Neuronal stem cell (in vitro differentiated cells): ENCODE results near the gene TMF1.

Experiments
- DNase-seq: peaks from one replicate; pipeline ENCODE4 v3.0.0-alpha.2; 2013; ENCODE audit warnings: low spot score
- H2AFZ ChIP-seq: one replicate; pipeline ENCODE4 v1.6.1; 2013; ENCODE audit warnings: mild to moderate bottlenecking, low read length, inconsistent platforms
- H2AK5ac ChIP-seq: 2 replicates; pipeline ENCODE4 v1.6.1; 2013; ENCODE audit warnings: low read depth, mild to moderate bottlenecking, inconsistent platforms, low read length, moderate library complexity, mixed read lengths
- H2BK120ac ChIP-seq: 2 replicates; pipeline ENCODE4 v1.6.1; 2013; ENCODE audit warnings: low read depth, mild to moderate bottlenecking, inconsistent platforms, low read length, moderate library complexity, mixed read lengths
- H2BK12ac ChIP-seq: one replicate; pipeline ENCODE4 v1.6.1; 2013; ENCODE audit warnings: low read length, inconsistent platforms
- H2BK15ac ChIP-seq: 2 replicates; pipeline ENCODE4 v1.6.1; 2013; ENCODE audit warnings: mild to moderate bottlenecking, low read length, inconsistent platforms, mixed read lengths
- H2BK5ac ChIP-seq: one replicate; pipeline ENCODE4 v1.6.1; 2013; ENCODE audit warnings: inconsistent platforms, mild to moderate bottlenecking, low read length, moderate library complexity
- H3K14ac ChIP-seq: one replicate; pipeline ENCODE4 v1.6.1; 2013; ENCODE audit warnings: low read length, inconsistent platforms
- H3K18ac ChIP-seq: 2 replicates; pipeline ENCODE4 v1.6.1; 2013; ENCODE audit warnings: low read length, inconsistent platforms
- H3K23ac ChIP-seq: 2 replicates; pipeline ENCODE4 v1.6.1; 2013; ENCODE audit warnings: low read depth, mild to moderate bottlenecking, mixed read lengths, low read length, inconsistent platforms; ENCODE audit not compliant: poor library complexity
- H3K27ac ChIP-seq: replicated peaks from 3 replicates; pipeline ENCODE4 v1.5.1; 2013; ENCODE audit warnings: low read length, inconsistent platforms
- H3K27me3 ChIP-seq, 3 experiments: 2 replicates each; pipeline ENCODE4 v1.6.1; 2013; ENCODE audit warnings: low read length in 3 of 3, mild to moderate bottlenecking in 2 of 3, inconsistent platforms in 1 of 3, low read depth in 1 of 3, mixed read lengths in 1 of 3, moderate library complexity in 1 of 3; ENCODE audit not compliant: control insufficient read depth in 3 of 3, insufficient read depth in 3 of 3
- H3K36me3 ChIP-seq, 2 donors: replicated peaks in 1 of 2; 2 replicates each; pipeline ENCODE4 v1.6.1; 2013; ENCODE audit warnings: low read length in 2 of 2; ENCODE audit not compliant: control insufficient read depth in 2 of 2, insufficient read depth in 2 of 2
- H3K4ac ChIP-seq: 2 replicates; pipeline ENCODE4 v1.6.1; 2013; ENCODE audit warnings: inconsistent platforms, mild to moderate bottlenecking, low read length, moderate library complexity
- H3K4me1 ChIP-seq, 2 donors: 1 replicate in 1 of 2; 2 replicates in 1 of 2; pipeline ENCODE4 v1.6.1; 2013; ENCODE audit warnings: low read length in 2 of 2, low read depth in 1 of 2; ENCODE audit not compliant: control insufficient read depth in 2 of 2, insufficient read depth in 1 of 2
- H3K4me2 ChIP-seq: one replicate; pipeline ENCODE4 v1.6.1; 2013; ENCODE audit warnings: mild to moderate bottlenecking, low read length, inconsistent platforms; ENCODE audit not compliant: insufficient read depth, poor library complexity, severe bottlenecking
- H3K4me3 ChIP-seq, 2 donors: 2 replicates each; pipeline ENCODE4 v1.5.1; 2013; ENCODE audit warnings: low read length in 2 of 2, mild to moderate bottlenecking in 2 of 2, inconsistent platforms in 1 of 2, moderate library complexity in 1 of 2
- H3K79me1 ChIP-seq: one replicate; pipeline ENCODE4 v1.6.1; 2013; ENCODE audit warnings: low read depth, mild to moderate bottlenecking, inconsistent platforms, low read length, moderate library complexity
- H3K9ac ChIP-seq: one replicate; pipeline ENCODE4 v1.6.1; 2013; ENCODE audit warnings: mild to moderate bottlenecking, low read depth, low read length, inconsistent platforms; ENCODE audit not compliant: poor library complexity
- H3K9me3 ChIP-seq, 2 donors: replicated peaks in 1 of 2; 2 replicates each; pipeline versions ENCODE3 to v1.6.1; 2013; ENCODE audit warnings: low read length in 2 of 2, mild to moderate bottlenecking in 2 of 2, inconsistent platforms in 1 of 2, low read depth in 1 of 2, mixed read lengths in 1 of 2, moderate library complexity in 1 of 2; ENCODE audit not compliant: control insufficient read depth in 2 of 2, insufficient read depth in 1 of 2
- H4K8ac ChIP-seq: one replicate; pipeline ENCODE4 v1.6.1; 2013; ENCODE audit warnings: low read depth, mild to moderate bottlenecking, inconsistent platforms, low read length, moderate library complexity
- H4K91ac ChIP-seq: one replicate; pipeline ENCODE4 v1.6.1; 2013; ENCODE audit warnings: low read length, low read depth, mild to moderate bottlenecking, inconsistent platforms; ENCODE audit not compliant: poor library complexity
- WGBS, 2 donors: extraction: QIAGEN DNeasy Blood & Tissue Kit; methylation state at CpG; one replicate each; pipeline ENCODE4 v1.1.7; 2013; ENCODE audit warnings: missing lambda C conversion rate in 2 of 2, mixed read lengths in 1 of 2; ENCODE audit not compliant: insufficient read length in 2 of 2, insufficient replicate concordance in 1 of 2; ENCODE audit errors: extremely low coverage in 2 of 2; 5-methylcytosine and 5-hydroxymethylcytosine counted together

TMF1 gene

DNA sequence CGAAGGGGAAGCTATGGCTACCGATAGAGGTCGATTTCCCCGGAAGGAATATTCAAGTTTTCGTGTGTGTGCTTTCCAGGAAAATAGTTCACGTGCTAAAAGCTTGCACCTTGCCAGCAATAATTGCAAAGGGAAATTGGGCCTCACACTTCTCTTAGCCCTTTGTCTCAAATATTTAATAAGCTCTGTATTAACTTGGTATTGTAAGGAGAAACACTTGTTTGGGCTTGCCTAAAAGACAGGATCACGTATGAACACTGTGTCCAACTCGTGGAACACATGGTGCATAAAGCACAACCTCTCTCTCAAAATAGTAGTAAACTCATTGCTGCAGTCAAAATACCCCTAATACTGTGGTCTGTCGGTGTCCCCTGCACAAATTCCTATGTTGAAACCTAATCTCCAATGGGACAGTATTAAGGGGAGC, 352 bp upstream of the TMF1 start:
- no peak overlapping the region for H2BK120ac ChIP-seq
- no peak overlapping the region for H3K4ac ChIP-seq
- DNase-seq, result peak; percentile 14
- H3K27me3 ChIP-seq, result no peaks in the 10 kb centered on the region
- H4K8ac ChIP-seq, result no peak overlapping the region
- H3K4me2 ChIP-seq, result peak overlapping the region; percentile 65
- no peak overlapping the region for H2BK5ac ChIP-seq
- no peak overlapping the region for H3K18ac ChIP-seq
- H3K23ac ChIP-seq, result no peak overlapping the region
- H4K91ac ChIP-seq, result no peak overlapping the region
- peak overlapping the region; percentile 61 for H3K27ac ChIP-seq
- no peaks in the 10 kb centered on the region for H3K9me3 ChIP-seq
- H2AK5ac ChIP-seq, result no peak overlapping the region
- peak overlapping the region; percentile 64 to 94 for H3K4me3 ChIP-seq
- peaks cover 5 to 68% of the 10 kb centered on the region in 2 donors for H3K36me3 ChIP-seq
- no peak overlapping the region for H2BK15ac ChIP-seq
- no CpG with 5 or more reads among the region's 9 CpGs for WGBS, 2 donors
- H3K79me1 ChIP-seq, result no peaks in the 10 kb centered on the region
- H2AFZ ChIP-seq, result peak overlapping the region; percentile 72
- H3K9ac ChIP-seq, result no peak overlapping the region
- H3K14ac ChIP-seq, result no peak overlapping the region
- H3K4me1 ChIP-seq, result peaks cover 2 to 8% of the 10 kb centered on the region in 2 donors
- no peak overlapping the region for H2BK12ac ChIP-seq

DNA sequence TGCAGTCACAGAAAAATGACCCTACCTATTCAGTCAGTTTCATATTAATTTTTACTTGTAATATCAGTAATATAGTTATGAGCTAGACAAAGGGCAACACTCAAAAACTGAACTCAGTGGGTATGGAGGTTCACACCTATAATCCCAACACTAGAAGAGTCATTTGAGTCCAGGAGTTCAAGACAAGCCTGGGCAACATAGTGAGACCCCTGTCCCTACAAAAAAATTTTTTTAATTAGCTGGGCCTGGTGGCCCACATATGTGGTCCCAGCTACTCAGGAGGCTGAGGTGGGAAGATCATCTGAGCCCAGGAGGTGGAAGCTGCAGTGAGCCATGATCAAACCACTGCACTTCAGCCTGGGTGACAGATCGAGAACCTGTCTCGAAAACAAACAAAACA, 3.1 kb downstream of the TMF1 start:
- H2BK120ac ChIP-seq, result no peak overlapping the region
- H4K8ac ChIP-seq, result no peak overlapping the region
- DNase-seq, result no peak
- no peak overlapping the region for H3K4ac ChIP-seq
- H3K23ac ChIP-seq, result no peak overlapping the region
- H3K4me3 ChIP-seq, result no peak overlapping the region
- no peaks in the 10 kb centered on the region for H3K27me3 ChIP-seq
- H3K4me1 ChIP-seq, result peaks cover 2 to 8% of the 10 kb centered on the region in 2 donors
- no peak overlapping the region for H2BK15ac ChIP-seq
- H3K14ac ChIP-seq, result no peak overlapping the region
- H2BK5ac ChIP-seq, result no peak overlapping the region
- WGBS, 2 donors, result no CpG with 5 or more reads among the region's 2 CpGs
- H3K79me1 ChIP-seq, result no peaks in the 10 kb centered on the region
- no peak overlapping the region for H3K18ac ChIP-seq
- H3K9ac ChIP-seq, result no peak overlapping the region
- H2BK12ac ChIP-seq, result no peak overlapping the region
- no peak overlapping the region for H2AFZ ChIP-seq
- peaks cover 5 to 66% of the 10 kb centered on the region in 2 donors for H3K36me3 ChIP-seq
- H3K27ac ChIP-seq, result no peak overlapping the region
- H4K91ac ChIP-seq, result no peak overlapping the region
- no peaks in the 10 kb centered on the region for H3K9me3 ChIP-seq
- H3K4me2 ChIP-seq, result no peak overlapping the region
- no peak overlapping the region for H2AK5ac ChIP-seq

DNA sequence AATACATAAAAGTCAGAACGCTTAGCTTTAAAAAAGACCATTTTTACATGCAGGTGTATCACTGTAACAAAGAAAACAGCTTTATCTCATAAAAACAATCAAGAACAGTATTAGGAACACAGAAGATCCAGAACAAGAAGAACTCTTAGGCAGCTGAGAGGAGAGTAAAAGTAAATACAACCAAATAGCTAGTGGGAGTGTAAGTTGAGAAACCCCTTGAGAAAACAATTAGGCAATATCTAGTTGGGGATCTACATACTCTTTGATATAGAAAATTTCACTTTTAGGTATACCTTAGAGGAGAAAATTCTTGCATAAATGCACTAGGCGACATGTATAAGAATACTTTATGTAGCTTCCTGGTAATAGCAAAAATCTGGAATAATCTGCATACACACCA, 7.5 kb downstream of the TMF1 start:
- no peak overlapping the region for H3K4me3 ChIP-seq
- no peak overlapping the region for H2BK12ac ChIP-seq
- H3K27me3 ChIP-seq, result no peaks in the 10 kb centered on the region
- H3K14ac ChIP-seq, result no peak overlapping the region
- H3K79me1 ChIP-seq, result no peaks in the 10 kb centered on the region
- no peak overlapping the region for H3K27ac ChIP-seq
- no peak overlapping the region for H3K9ac ChIP-seq
- no peak overlapping the region for H4K91ac ChIP-seq
- no peak overlapping the region for H3K4ac ChIP-seq
- no peak for DNase-seq
- H3K18ac ChIP-seq, result no peak overlapping the region
- no peaks in the 10 kb centered on the region for H3K9me3 ChIP-seq
- no CpG with 5 or more reads among the region's 2 CpGs for WGBS, 2 donors
- no peak overlapping the region for H2BK5ac ChIP-seq
- H2AK5ac ChIP-seq, result no peak overlapping the region
- no peak overlapping the region for H2BK15ac ChIP-seq
- H2BK120ac ChIP-seq, result no peak overlapping the region
- peaks cover 11 to 95% of the 10 kb centered on the region in 2 donors for H3K36me3 ChIP-seq
- H3K23ac ChIP-seq, result no peak overlapping the region
- H3K4me2 ChIP-seq, result no peak overlapping the region
- no peak overlapping the region for H4K8ac ChIP-seq
- H3K4me1 ChIP-seq, result no peaks in the 10 kb centered on the region
- H2AFZ ChIP-seq, result no peak overlapping the region

DNA sequence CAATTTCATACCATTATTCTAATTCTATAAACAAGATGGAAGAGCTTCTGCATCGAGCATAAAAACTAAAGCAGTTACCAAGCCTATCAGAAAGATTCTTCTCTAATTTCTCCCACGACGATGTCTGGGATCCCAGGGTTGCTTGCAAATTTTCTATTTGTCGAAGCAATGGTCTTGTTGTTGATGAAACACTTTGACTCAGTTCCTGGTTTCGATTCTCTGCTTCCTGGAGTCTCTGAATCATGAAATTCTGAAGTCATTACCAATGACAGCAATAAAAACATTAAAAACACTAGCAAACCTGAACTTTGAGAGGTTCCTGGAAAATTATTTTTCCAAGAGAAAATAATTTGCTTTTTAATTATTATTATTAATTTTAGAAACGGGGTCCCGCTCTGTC, 18.7 kb downstream of the TMF1 start:
- no peak overlapping the region for H3K23ac ChIP-seq
- H3K14ac ChIP-seq, result no peak overlapping the region
- no peak overlapping the region for H2BK120ac ChIP-seq
- no peak overlapping the region for H3K9ac ChIP-seq
- H3K4me1 ChIP-seq, result no peaks in the 10 kb centered on the region
- H4K91ac ChIP-seq, result no peak overlapping the region
- H3K4me2 ChIP-seq, result no peak overlapping the region
- H2BK12ac ChIP-seq, result no peak overlapping the region
- peaks cover 14 to 95% of the 10 kb centered on the region in 2 donors for H3K36me3 ChIP-seq
- no peak overlapping the region for H2BK15ac ChIP-seq
- H3K4ac ChIP-seq, result no peak overlapping the region
- no peaks in the 10 kb centered on the region for H3K27me3 ChIP-seq
- H3K4me3 ChIP-seq, result no peak overlapping the region
- no peak overlapping the region for H2AFZ ChIP-seq
- no peak overlapping the region for H4K8ac ChIP-seq
- no peak overlapping the region for H3K27ac ChIP-seq
- no peaks in the 10 kb centered on the region for H3K79me1 ChIP-seq
- no peaks in the 10 kb centered on the region for H3K9me3 ChIP-seq
- H3K18ac ChIP-seq, result no peak overlapping the region
- DNase-seq, result no peak
- no peak overlapping the region for H2AK5ac ChIP-seq
- no peak overlapping the region for H2BK5ac ChIP-seq
- WGBS, 2 donors, result no CpG with 5 or more reads among the region's 7 CpGs
